Stimulated activated CD4-positive, alpha-beta T cell treated with anti-CD3 and anti-CD28 coated beads, Interleukin-12 subunit alpha, Interleukin-12 subunit beta, amount 100 ng/mL, for 24 hours (primary cell): Measurements from ENCODE around the gene ADORA2A.

Experiments
- DNase-seq, 2 experiments: peaks; one replicate each; pipeline ENCODE4 v3.0.0-alpha.2; 2020; ENCODE audit warnings: low read depth in 2 of 2

Gene ADORA2A

GRCh38 chr22:24417901-24418641, 9.3 kb upstream of the ADORA2A start:
- no peak for DNase-seq

GRCh38 chr22:24418786-24419474, 8.5 kb upstream of the ADORA2A start:
- DNase-seq = no peak

- no peak for DNase-seq
Observed at GRCh38 chr22:24419475-24419850, 7.9 kb upstream of the ADORA2A start.

- DNase-seq = no peak
Observed at GRCh38 chr22:24420072-24420976, 7.1 kb upstream of the ADORA2A start.

DNA sequence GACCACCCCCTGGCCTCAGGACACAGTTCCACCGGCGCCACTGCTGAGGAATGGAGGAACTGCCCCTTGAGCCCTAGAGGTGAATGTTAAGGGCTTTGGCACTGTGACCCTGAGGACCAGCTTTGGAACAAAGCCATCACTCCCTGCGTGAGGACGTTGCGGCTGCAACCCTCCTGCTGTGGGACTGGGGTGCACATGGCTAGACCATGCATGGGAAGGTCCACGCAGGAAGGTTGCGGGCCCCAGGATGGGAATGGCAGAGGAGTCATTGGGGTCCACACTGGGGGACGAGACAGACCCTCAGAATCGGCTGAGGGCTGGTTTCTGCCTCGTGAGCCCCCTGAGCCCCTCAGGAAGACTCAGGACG, 6.4 kb upstream of the ADORA2A start:
- no peak for DNase-seq

DNA sequence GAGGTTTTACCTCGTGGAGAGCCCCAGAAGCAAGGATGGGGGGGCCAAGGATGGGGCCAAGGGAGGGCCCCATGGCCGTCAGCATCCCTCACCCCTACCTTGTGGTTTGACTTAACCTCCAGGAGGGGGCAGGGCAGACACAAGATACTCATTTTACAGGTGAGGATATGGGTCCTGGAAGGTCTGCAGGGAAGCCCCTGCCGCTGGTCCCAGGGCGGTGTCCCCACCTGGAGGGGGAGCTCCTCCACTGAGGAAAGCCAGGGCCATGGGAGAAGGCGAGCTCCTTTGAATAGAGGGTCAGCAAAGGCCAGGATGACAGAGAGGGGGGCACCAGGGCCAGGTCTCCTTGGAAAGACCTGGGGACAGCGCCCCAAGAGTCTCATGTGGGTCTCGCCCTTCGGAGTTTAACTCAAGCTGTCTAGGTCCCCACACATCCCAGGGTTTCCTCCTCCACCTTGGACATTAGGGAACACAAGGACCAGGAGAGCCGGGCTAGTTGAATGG, 5.9 kb upstream of the ADORA2A start:
- no peak for DNase-seq

- DNase-seq = no peak
Observed at GRCh38 chr22:24422102-24422665, 5.2 kb upstream of the ADORA2A start.

DNA sequence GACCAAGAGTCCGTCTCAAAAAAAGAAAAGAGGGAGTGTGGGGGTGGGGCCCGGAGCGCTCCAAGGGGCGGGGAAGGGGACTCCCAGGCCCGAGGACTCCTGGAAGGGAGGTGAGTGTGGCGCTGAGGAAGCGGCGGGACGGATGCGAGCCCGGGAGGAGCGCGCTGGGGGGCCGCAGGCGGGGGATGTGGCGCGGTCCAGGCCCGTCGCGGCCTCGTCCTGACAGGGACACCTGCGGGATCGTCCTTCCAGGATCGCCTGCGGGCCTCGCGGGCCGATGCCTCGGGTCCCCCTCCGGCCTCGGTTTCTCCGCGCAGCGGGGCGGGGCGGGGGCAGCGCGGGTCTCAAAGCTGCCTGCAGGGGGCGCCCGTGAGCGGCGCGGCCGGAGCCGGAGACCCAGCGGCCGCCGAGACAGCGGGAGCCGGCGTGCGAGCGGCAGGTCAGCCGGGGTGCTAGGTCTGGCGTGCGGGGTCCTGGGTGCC, 3.8 kb upstream of the ADORA2A start:
- peak; percentile 39 to 56 for DNase-seq

DNA sequence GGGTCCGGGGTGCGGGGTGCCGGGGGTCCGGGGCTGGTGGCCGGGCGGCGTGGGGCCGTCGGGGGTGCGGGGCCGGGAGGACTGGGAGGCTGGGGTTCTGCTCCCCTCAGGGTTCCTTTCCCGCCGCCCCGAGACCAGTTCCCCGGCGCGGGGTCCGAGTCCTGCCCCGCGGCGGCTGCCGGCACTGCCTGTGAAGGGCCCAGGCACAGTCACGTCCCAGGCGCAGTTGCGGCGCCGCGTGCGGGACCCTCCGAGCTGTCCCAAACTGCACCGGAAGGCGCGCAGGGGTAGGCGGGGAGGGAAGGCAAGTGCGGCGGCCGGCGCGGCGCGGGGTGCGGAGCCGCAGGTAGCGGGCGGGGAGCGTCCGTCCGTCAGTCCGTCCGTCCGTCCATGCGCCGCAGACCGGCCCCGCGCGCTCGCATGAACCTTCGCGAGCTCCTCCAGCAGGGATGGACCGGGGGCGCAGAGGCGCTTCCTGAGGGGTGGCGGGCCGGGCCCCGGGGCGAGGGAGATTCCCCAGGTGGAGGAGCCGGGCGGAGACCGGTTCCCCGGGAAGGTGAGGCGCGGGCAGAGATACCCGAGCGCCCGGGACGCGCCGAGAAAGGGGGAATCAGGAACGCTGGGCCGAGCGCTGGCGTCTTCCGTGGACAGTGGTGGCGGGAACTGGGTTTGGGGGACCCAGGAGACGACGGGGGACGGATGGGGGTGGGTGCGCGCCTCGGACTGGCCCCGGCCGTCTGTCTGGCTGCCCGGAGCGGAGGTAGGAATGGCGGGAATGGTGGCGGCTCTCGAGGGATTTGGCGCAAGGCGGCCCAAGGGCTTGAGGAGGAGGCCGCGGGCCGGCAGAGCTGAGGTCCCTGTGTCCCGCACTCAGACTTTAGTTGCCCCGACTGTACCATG, 3.1 kb upstream of the ADORA2A start:
- peak in 1 of 2 experiments; percentile 31 for DNase-seq

GRCh38 chr22:24424901-24425775, 2.3 kb upstream of the ADORA2A start:
- DNase-seq = no peak

- no peak for DNase-seq
Observed at GRCh38 chr22:24426436-24426835, 963 bp upstream of the ADORA2A start.

DNA sequence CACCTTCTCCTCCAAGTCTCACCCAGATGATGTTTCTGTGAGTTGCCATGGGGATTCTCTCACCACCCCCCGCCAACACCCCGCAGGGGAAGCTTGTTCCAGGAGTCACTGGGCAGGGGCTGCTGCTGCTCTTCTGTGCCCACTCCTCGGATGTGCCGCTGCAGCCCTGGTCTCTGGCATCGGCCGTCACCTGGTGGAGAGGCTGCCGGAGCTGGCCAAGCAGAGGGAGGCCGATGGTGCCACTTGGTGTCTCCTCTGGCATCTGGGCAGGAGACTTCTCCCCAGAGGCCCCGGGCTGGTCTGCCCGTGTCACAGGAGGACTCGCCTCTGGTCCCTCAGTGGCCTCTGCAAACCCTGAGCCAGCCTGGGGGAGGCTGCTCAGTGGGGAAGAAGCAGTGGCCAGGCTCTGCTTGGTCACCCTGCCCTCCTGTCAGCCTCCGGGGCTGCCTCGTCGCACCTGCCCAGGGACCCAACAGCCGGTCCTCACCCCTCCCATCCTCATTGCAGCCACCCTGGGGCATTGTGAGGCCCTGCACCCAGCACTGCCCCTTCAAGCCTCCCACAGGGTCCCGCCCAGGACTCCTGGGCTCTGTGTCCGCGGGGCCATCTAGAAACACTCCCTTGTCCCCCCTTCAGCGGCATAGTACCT, 424 bp upstream of the ADORA2A start:
- no peak for DNase-seq

GRCh38 chr22:24428751-24429410, 1.5 kb downstream of the ADORA2A start:
- no peak for DNase-seq

GRCh38 chr22:24429411-24430365, 2.3 kb downstream of the ADORA2A start:
- peak in 1 of 2 experiments; percentile 86 for DNase-seq

DNA sequence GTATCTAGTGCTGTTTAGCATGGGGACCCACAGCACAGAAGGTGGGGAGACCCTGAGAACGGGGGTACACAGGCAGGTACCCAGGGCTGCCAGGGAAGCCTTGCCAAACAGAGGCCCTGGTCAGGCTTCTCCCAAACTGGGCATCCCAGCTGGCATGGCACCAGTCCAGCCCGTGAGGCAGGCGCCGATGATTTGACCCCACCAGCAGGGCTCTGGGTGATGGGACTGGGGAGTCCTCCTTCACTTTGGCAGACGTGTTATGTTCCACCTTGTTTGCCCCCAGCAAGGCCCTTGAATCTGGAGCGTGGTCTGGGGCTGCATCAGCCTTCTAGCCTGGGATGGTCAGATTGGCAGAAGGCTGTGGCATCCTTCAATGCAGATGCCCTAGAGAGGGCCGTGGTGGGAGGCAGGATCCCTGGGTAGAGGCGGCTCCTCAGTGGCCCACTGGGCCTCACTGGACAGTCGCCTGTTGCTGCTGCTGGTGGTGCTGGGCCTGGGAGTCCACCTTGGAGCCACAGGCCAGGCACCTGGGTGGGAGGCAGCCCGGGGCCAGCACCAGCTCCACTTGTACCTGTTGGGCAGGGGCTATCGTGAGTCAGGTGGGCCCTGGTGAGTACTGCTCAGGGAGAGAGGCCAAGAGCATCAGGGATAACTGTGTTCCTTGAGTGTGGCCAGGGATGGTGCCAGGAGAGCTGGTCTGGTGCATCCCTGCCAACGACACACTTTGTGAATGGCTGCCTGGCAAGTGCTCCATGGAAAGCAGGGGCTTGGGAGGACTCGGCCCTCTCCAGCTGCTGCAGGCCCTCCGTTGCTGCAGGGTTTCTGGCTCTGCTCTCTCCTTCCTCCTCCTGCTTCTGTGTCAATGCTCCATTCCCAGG, 3.3 kb downstream of the ADORA2A start:
- DNase-seq = no peak

DNA sequence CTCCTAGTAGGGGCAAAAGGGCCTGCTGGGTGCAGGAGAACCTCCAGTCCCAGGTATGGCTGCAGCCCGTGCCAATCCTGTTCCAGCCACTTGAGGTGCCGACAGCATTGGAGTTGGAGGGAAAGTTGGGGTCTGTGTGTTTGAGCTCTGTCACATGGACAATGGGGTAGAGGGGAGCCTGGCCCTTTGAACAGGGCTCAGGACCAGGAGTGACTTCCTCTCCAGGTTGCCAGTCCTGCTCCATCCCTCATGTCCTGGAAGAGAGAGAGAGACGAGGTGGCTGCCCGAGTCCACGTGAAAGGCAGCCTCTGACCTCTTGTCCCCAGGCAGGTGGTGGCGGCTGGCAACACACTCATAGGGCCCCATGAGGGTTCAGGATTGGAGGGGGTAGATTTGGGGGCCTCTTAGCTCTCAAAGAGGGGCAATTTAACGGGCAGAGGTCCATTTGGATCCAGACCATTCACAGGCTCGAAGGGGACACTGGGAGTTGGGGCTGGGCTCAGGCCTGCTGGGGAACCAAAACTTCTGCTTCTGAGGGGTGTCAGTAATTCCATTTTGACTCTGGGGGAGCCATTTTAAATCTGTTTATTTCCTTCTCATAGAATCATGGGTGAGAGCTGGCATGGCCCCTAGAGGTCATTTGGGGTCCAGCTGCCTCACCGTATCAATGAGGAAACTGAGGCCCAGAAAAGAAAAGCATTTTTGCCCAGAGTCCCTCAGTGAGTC, 4.1 kb downstream of the ADORA2A start:
- DNase-seq = no peak
